HG02610 (cell line): Measurements from ENCODE around the gene DENR.
"Not testable (repeated sequence)": the region's sequence is repeated elsewhere in the genome, so short reads cannot be mapped to it uniquely, and the experiment has no call there.

Experiments
- ATAC-seq: cut with Tn5 transposase; IDR thresholded peaks from one replicate; pipeline ENCODE4 v1.9.1; 2021; ENCODE audit warnings: mild to moderate bottlenecking, moderate library complexity; ENCODE audit not compliant: unreplicated experiment

The DENR gene, protein sequence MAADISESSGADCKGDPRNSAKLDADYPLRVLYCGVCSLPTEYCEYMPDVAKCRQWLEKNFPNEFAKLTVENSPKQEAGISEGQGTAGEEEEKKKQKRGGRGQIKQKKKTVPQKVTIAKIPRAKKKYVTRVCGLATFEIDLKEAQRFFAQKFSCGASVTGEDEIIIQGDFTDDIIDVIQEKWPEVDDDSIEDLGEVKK

GRCh38 chr12:122752464-122753318 lies at the start of gene DENR:
TSS of gene DENR (plus strand) at chr12:122752824. CDS start at chr12:122753702, 878 bp downstream.
- ATAC-seq: peak; percentile 91

GRCh38 chr12:122702890-122703611 lies 49.6 kb upstream of the DENR start, which contains the start of gene HCAR2:
TSS of gene HCAR2 (minus strand) at chr12:122703357. CDS start at chr12:122703283, 74 bp downstream.
- not testable (repeated sequence) for ATAC-seq

- not testable (repeated sequence) for ATAC-seq
These were observed 48.8 kb upstream of the DENR start for GRCh38 chr12:122703841-122704240.

DNA sequence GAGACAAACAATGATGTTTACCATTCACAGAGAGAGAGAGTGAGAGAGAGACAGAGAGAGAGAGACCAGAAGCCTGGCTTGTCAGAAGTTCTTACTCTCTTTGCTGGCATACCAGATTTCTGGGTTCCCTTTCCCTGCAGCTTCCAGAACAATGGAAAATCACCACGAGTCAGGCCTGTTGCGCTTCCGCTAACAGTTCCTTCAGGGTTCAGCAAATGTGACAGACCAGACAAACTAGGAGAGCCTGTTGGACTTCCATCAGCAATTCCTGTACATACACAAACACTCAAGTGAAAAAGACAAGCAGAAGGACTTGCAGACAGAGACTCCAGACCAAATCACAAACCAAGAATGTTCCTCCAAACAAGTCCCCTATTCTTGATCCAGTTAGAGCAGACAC lies 43.3 kb upstream of the DENR start:
- not testable (repeated sequence) for ATAC-seq

- not testable (repeated sequence) for ATAC-seq
These were observed 42.3 kb upstream of the DENR start for GRCh38 chr12:122710341-122710740.

GRCh38 chr12:122711266-122711665 lies 41.4 kb upstream of the DENR start:
- ATAC-seq: not testable (repeated sequence)

DNA sequence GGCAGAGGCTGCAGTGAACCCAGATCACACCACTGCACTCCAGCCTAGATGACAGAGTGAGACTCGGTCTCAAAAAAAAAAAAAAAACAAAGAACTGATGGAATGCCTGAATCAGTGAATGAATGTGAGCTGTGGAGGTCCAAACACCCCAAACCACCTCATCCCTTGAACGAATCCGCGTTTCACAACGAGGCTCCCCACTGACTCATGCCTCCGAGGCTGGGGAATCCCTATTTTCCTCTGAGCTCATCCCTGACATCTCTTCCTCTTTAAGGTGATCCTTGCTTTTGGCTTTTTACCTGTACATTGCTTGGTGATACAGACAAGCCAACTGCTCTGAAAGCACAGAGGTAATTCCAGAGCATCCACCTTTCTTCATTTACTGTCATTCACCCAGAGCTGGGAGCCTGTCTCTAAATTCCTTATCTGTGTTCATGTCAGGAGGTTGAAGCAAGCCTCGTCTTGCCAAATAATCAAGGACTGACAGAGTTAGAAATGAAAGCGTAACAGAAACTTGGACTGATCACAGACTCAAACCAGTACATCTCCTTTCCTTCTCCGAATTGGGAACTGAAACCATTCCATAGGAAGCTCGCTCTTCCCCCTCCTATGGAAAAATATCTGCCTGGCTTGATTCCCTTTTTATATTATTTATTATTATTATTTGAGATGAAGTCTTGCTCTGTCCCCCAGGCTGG lies 39.0 kb upstream of the DENR start:
- not testable (repeated sequence) for ATAC-seq

- not testable (repeated sequence) for ATAC-seq
These were observed 37.4 kb upstream of the DENR start for GRCh38 chr12:122715211-122715610.

- not testable (repeated sequence) for ATAC-seq
These were observed 36.0 kb upstream of the DENR start, which contains the start of gene HCAR3 for GRCh38 chr12:122716658-122717057. TSS of gene HCAR3 (minus strand) at chr12:122716811. CDS start at chr12:122716737, 74 bp downstream.

DNA sequence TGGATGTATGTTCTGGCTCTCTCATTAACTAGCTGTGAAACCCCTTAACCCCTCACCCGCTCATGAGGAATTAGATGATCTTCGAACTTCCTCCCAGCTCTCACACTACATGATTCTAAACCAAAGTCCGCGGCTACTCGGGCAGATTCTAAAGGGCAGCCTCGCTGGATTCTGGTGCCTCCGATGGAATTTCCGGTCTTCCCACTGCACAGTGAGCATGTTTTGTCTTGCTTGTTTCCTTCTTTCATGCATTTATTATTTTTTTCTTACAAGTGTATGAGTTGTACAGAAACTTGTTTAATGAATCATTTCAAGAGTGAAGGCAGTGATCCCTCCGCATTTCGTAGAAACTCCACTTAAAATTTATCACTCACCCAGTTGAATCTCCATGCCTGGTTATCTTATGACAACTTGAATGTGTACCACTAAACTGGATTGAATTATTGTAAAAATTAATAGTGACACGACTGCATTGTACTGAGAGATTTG lies 31.5 kb upstream of the DENR start:
- ATAC-seq: no peak

GRCh38 chr12:122722387-122722786 lies 30.2 kb upstream of the DENR start:
- no peak for ATAC-seq

- no peak for ATAC-seq
These were observed 27.9 kb upstream of the DENR start for GRCh38 chr12:122724641-122725243.

DNA sequence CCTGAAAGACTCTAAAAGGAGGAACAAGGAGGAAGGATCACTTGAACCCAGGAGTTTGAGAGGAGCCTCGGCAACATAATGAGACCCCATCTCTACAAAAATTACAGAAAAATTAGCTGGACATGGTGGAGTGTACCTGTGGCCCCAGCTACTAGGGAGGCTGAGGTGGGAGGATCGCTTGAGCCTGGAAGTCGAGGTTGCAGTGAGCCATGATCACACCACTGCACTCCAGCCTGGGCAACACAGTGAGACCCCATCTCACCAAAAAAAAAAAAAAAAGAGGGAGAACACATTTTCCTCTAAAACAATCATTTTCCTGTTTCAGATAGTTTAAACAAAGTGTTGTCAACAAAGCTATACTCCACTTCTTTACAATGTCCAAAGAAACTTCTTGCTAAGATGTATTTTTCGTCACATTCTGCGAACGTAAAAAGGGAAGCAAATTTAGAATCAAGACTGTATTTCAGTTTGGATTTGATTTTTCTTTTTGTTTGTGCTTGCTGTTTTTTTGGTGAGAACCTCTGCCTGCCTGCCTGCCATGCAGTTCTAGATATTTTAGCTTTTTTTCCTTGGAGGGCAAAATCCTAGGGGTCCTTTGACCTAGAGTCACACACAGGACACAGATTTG lies 27.1 kb upstream of the DENR start:
- ATAC-seq: no peak

- ATAC-seq: no peak
These were observed 26.5 kb upstream of the DENR start for GRCh38 chr12:122726080-122726558.

DNA sequence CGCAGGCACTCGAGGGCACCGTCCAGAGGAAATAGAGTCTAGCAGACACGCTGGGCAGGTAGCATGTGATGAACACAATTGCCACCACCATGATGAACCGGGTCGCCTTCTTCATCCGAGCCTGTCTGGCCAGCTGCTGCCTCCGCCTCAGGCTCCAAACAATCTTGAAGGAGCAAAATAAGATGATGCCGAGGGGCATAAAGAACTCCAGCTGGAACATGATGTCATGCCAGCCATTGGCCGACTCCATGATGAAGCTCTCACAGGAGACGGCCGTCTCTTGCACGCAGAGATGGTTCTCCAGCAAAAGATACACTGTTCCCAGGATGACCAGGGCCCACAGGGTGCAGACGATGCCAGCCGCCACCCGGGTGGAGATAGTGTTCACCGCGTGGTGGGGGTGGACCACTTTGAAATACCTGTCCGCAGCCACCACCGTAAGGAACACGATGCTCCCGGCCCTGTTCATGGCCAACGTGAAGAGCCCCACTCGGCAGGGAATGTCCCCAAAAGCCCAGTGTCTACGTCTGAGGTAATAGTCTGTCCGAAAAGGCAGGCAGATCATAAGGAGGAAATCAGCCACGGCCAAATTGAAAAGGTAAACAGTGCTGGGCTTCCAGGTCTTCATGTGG lies 22.9 kb upstream of the DENR start:
- no peak for ATAC-seq

- ATAC-seq: no peak
These were observed 22.2 kb upstream of the DENR start, which contains the start of gene HCAR1 for GRCh38 chr12:122730215-122731014. TSS of gene HCAR1 (minus strand) at chr12:122730844. CDS start at chr12:122730339, 505 bp downstream.

- ATAC-seq: no peak
These were observed 20.5 kb upstream of the DENR start for GRCh38 chr12:122732170-122732569.

DNA sequence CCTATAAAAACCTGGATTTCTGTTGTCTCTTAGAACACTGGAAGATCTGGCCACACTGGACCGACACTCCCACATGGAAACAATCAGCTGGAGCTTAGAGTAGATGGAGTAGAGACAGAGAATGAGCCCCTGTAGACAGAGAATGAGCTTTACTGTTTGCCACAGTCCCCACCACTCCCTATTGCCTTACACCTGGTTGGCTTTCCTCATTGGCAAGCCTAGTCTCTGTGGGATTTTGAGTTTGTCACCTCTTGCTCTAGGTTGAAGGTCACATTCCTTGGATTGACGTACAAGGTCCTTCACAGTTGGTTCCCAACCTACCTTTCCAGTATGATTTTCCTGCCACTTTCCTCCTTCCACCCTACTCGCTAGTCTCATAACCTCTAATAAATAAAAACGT lies 20.0 kb upstream of the DENR start:
- ATAC-seq: no peak
